Adrenal gland (tissue), 12 donors: ENCODE data around the gene COL5A1. TPM values are rescaled to one million over a fixed set of nuclear protein-coding genes. Genes with fewer than 3 reads are reported as not detected.

Experiments used
- DNase-seq, 7 donors: peaks; one replicate each; pipeline ENCODE4 v3.0.0-alpha.2; 2019 to 2020
- H3K27ac ChIP-seq, 5 donors: fragments of 200-600 bp; sonication (generic) in 4 of 5; 1 replicate in 3 of 5; 2 replicates in 2 of 5; pipeline versions ENCODE4 v1.5.1 to v1.8.0; 2016 to 2020; ENCODE audit warnings: mild to moderate bottlenecking in 1 of 5
- H3K27me3 ChIP-seq: fragments of 200-600 bp; 2 replicates; pipeline ENCODE4 v1.8.0; 2021
- H3K36me3 ChIP-seq, 2 donors: fragments of 200-600 bp; replicated peaks in 1 of 2; 1 replicate in 1 of 2; 2 replicates in 1 of 2; pipeline versions ENCODE4 v1.5.1 to v1.8.0; 2018 to 2022
- H3K4me1 ChIP-seq, 2 donors: fragments of 200-600 bp; replicated peaks in 1 of 2; 1 replicate in 1 of 2; 2 replicates in 1 of 2; pipeline versions ENCODE4 v1.5.1 to v1.8.0; 2018 to 2021
- H3K4me3 ChIP-seq, 4 donors: fragments of 200-600 bp; sonication (generic) in 3 of 4; one replicate each; pipeline ENCODE4 v1.5.1; 2016 to 2018
- H3K9me3 ChIP-seq, 3 donors: fragments of 200-600 bp; sonication (generic) in 1 of 3; replicated peaks in 1 of 3; 1 replicate in 2 of 3; 2 replicates in 1 of 3; pipeline versions ENCODE4 v1.5.1 to v1.8.0; 2016 to 2021
- CTCF ChIP-seq, 6 experiments: fragments of 450-650 bp in 4 of 6; fragments of 200-600 bp in 2 of 6; sonication (generic) in 1 of 6; IDR thresholded peaks; 1 replicate in 5 of 6; 2 replicates in 1 of 6; pipeline versions ENCODE4 v1.5.1 to v1.8.0; 2016 to 2021; ENCODE audit warnings: antibody characterized with exemption in 6 of 6, mild to moderate bottlenecking in 2 of 6, moderate library complexity in 1 of 6
- POLR2A ChIP-seq, 2 donors: fragments of 450-650 bp; IDR thresholded peaks; one replicate each; pipeline ENCODE4 v1.6.1; 2017; ENCODE audit warnings: antibody characterized with exemption in 2 of 2, mild to moderate bottlenecking in 2 of 2, moderate library complexity in 1 of 2
- WGBS, 4 donors: extraction: QIAGEN DNeasy Blood & Tissue Kit in 2 of 4; methylation state at CpG; one replicate each; pipeline versions ENCODE4 v1.1.5 to v1.1.7; 2013 to 2017; 5-methylcytosine and 5-hydroxymethylcytosine counted together
- intact Hi-C, 2 donors: fragments of 100-400 bp; cut with DNase I; formaldehyde crosslinking; loops; one replicate each; pipeline versions ENCODE4 v1.14.1 to v1.15.0; 2022 to 2023
- polyA plus RNA-seq, 3 donors: library from polyadenylated mRNA; stranded (reverse); fragments of 200-250 nt in 2 of 3; fragments of 350-450 nt in 1 of 3; fragmentation: Illumina TruSeq in 1 of 3; extraction: RNeasy Lipid Tissue Mini Kit (QIAGEN cat#74804) in 1 of 3; gene quantifications; one replicate each; pipeline ENCODE4 v1.2.3, GENCODE V29; 2013 to 2014
- total RNA-seq, 9 donors: library from RNA; depleted of rRNA in 4 of 9; stranded (reverse); fragments of >200 nt in 4 of 9; fragments of 120-200 nt in 1 of 9; fragmentation: NEBNext Ultra II Directional in 1 of 9; extraction: Animal tissue kit (Norgen Biotek cat#: 25700) in 1 of 9; gene quantifications; one replicate each; pipeline versions ENCODE4 v1.1.0 to v1.2.4, GENCODE V29; 2013 to 2023
- donor health status: healthy with polysubstance abuse.
- donor health status: Bipolar disorder and iron deficiency.
- donor health status: DM: yes; HTN: yes; CAD: no.
- donor health status: DM: no; HTN: no; CAD: no.
- donor health status: DM: no; HTN: no; CAD: no.
- donor health status: DM: yes; HTN: yes; CAD: no.

Gene COL5A1
- total and polyA plus RNA-seq, 12 donors = 3.5 to 45.5 (median 29.3) TPM

GRCh38 chr9:134846187-134846586 lies 204.6 kb downstream of the COL5A1 start:
- intact Hi-C loops = no loop called here
- WGBS, 4 donors = 82 to 92% (median 86%) methylated on average over 14 to 16 of the region's 16 CpGs
- no peaks in the 10 kb centered on the region for H3K27me3 ChIP-seq

GRCh38 chr9:134846699-134847098 lies 205.1 kb downstream of the COL5A1 start:
- no peak overlapping the region for H3K27ac ChIP-seq
- H3K36me3 ChIP-seq = peaks cover 0 to 5% of the 10 kb centered on the region in 2 donors
- WGBS, 4 donors = 68 to 83% (median 77%) methylated on average over 1 of the region's 1 CpG
- no peak for DNase-seq
- no peak overlapping the region for H3K4me3 ChIP-seq
- H3K4me1 ChIP-seq = no peaks in the 10 kb centered on the region
- intact Hi-C loops = no loop called here
- no peaks in the 10 kb centered on the region for H3K9me3 ChIP-seq
- no peaks in the 10 kb centered on the region for H3K27me3 ChIP-seq
- no peak for TF ChIP-seq CTCF (IDR thresholded peaks at IDR 0.05)
- TF ChIP-seq POLR2A (IDR thresholded peaks at IDR 0.05) = no peak

More at GRCh38 chr9:134846187-134846586, 204.6 kb downstream of the COL5A1 start:
- H3K4me3 ChIP-seq = no peak overlapping the region
- DNase-seq = no peak
- TF ChIP-seq CTCF (IDR thresholded peaks at IDR 0.05) = no peak
- no peak for TF ChIP-seq POLR2A (IDR thresholded peaks at IDR 0.05)
- no peak overlapping the region for H3K27ac ChIP-seq
- H3K36me3 ChIP-seq = peaks cover 0 to 5% of the 10 kb centered on the region in 2 donors
- no peaks in the 10 kb centered on the region for H3K4me1 ChIP-seq
- H3K9me3 ChIP-seq = no peaks in the 10 kb centered on the region

GRCh38 chr9:134847138-134847537 lies 205.5 kb downstream of the COL5A1 start:
- TF ChIP-seq CTCF (IDR thresholded peaks at IDR 0.05) (no peak), POLR2A (IDR thresholded peaks at IDR 0.05) (no peak)
- H3K4me1 ChIP-seq = no peaks in the 10 kb centered on the region
- intact Hi-C loops = no loop called here
- H3K27ac ChIP-seq = no peak overlapping the region
- 83 to 92% (median 86%) methylated on average over 3 of the region's 3 CpGs for WGBS, 4 donors
- H3K36me3 ChIP-seq = peaks cover 0 to 4% of the 10 kb centered on the region in 2 donors
- H3K27me3 ChIP-seq = no peaks in the 10 kb centered on the region
- no peak for DNase-seq
- H3K9me3 ChIP-seq = no peaks in the 10 kb centered on the region
- no peak overlapping the region for H3K4me3 ChIP-seq

GRCh38 chr9:134847752-134848432 lies 206.3 kb downstream of the COL5A1 start:
- Histone ChIP-seq H3K4me3 (no peak overlapping the region), H3K9me3 (no peaks in the 10 kb centered on the region), H3K36me3 (no peaks in the 10 kb centered on the region), H3K4me1 (no peaks in the 10 kb centered on the region), H3K27me3 (no peaks in the 10 kb centered on the region), H3K27ac (no peak overlapping the region)
- 65 to 75% (median 70%) methylated on average over 11 to 16 of the region's 16 CpGs for WGBS, 4 donors
- TF ChIP-seq CTCF (IDR thresholded peaks at IDR 0.05) (no peak), POLR2A (IDR thresholded peaks at IDR 0.05) (no peak)
- peak in 1 of 7 donors; percentile 11 for DNase-seq
- intact Hi-C loops = no loop called here
